GM21390 (cell line): ENCODE data around the gene GAD1.
A peak's percentile ranks its signal among the peaks of the same experiment; 100 is the strongest.

ENCODE experiments used
- ATAC-seq: cut with Tn5 transposase; IDR thresholded peaks from one replicate; pipeline ENCODE4 v1.9.1; 2021; ENCODE audit not compliant: unreplicated experiment

GAD1 gene

DNA sequence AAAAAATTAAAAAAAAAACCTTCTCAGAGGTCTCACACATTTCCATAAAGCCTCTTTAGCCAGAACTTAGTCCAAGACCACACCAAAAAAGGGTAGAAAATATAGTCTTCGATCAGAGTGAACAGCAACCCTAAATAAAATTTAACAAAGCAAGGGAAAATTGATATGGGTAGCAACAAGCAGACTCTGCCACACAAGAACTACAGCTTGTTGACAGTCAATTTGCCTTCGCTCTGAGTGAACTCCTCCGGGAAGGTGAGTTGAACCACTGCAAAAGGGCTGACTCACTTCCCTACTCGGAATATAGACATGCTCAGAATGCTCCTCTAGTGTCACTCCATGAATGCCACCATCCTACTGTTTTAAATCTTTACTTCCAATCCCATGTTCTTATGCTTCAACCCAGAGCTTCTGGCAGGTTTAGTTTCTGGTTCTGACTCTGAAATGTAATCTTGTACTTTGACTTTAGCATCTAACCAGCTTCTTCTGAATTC lies 24.1 kb downstream of the GAD1 start:
- no peak for ATAC-seq

DNA sequence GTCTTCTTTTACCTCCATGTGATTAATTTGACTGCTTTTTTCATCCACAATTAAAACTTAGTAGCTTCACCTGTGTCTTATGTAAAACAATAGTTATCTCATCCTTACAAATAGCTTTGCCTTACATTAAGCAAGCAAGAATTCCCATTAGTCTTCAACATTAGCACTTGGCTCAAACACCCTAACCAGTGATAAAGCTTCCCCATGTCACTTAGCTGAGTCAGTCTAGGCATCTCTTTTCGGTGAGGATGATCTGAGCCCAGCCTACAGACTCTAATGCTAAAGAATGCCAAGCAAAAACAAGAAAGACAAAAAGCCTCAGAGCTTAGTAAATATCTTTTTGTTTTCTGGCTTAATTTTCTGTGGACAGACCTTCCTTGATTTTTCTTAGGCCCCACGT lies 26.1 kb downstream of the GAD1 start:
- no peak for ATAC-seq

DNA sequence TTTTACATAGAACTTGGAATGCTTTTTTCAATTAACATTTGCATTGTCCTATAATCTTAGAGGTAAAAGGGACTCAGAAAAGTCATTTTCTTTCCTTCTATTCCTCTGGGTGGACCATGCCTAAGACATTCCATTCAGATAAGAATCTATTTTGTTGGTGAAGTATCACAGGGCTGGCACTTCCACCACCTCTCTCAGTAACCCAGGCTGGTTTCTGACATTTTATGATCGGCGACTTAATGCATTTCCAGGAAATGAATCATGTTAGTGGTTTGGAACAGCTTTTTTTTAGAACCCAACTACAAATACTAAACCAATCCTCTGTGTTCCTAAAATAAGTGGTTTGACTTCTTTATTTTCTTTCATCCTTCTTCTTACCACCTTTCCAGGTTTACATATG lies 27.0 kb downstream of the GAD1 start:
- no peak for ATAC-seq

DNA sequence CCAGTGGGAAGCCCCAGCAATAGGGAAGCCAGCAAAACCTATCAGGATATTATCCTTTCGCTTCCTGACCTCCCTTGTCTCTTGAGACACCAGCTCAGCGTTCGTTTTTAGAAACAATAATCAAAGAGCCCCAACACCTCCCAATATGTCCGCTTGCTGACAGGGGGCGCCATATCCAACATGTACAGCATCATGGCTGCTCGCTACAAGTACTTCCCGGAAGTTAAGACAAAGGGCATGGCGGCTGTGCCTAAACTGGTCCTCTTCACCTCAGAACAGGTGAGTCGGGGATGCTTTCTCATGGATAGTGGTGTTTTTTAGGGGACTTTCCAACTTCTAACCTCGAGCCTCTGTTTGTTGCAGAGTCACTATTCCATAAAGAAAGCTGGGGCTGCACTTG lies 28.7 kb downstream of the GAD1 start:
- ATAC-seq = no peak

DNA sequence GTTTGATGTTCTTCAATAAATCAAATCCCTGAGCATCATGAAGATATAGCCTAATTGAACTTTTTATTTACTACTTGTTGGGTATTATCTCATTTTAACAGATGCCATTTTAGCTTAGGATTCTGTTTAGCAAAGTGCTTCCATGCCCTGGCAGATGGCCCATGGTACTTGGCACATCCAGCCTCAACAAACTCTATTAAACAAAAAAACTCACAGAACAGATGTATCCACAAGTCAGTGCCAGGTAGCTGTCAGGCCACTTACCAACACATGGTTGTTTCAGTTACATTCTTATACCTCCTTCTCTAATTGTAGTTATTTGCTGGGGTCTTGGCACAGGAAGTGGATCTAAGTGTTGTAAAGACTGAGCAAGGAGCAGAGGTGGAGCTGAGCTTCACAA lies 29.6 kb downstream of the GAD1 start:
- no peak for ATAC-seq

DNA sequence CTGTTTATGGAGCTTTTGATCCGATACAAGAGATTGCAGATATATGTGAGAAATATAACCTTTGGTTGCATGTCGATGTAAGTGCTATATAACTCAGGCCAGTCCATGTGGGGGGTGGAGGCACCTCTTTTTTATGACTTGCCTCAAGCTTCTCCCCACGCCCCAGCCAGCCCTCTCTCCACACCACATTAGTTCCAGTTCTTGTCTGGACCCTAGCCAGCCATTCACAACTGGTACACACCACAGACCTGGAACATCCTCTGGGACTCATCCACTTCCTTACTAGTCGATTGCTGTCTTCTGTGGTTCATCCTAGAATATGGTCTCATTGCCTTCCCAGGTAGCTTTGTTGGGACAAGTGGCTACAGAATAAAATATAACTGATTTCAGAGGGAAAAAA lies 31.0 kb downstream of the GAD1 start:
- no peak for ATAC-seq

DNA sequence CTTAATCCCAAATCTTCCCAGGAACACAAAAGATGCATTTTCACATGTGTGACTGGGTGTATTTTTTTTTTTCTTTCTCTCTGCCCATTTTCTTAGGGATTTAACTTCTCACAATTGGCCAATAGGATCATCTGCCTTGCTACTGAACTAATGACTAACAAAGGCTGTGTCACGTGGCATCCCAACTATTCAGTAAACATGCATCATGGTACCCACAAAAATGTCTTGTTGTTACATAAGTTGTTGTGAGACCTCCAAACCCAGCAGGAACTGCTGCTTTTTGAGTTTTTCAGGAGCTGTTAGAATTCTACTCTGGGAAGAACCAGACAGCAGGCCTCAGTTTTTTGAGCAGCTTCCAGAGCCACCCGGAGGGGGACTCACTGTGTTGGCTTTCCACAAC lies 31.9 kb downstream of the GAD1 start:
- no peak for ATAC-seq

DNA sequence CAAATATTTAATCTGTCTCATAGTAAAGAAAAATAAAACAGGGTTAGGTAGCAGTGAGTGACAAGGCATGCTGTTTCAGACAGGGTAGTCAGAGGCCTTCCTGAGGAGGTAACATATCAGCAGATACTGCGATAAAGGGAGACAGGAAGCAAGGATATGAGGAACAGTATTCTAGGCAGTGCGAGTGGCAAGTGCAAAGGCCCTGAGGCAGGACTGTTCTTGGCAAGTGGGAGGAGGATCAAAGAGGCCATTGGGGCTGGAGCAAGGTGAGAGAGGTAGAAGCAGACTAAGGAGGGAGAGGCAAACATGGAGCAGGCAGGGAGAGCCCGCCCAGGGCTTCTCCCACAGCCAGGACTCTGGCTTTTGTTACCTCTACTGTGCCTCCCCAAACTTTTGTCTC lies 33.6 kb downstream of the GAD1 start:
- ATAC-seq = no peak

DNA sequence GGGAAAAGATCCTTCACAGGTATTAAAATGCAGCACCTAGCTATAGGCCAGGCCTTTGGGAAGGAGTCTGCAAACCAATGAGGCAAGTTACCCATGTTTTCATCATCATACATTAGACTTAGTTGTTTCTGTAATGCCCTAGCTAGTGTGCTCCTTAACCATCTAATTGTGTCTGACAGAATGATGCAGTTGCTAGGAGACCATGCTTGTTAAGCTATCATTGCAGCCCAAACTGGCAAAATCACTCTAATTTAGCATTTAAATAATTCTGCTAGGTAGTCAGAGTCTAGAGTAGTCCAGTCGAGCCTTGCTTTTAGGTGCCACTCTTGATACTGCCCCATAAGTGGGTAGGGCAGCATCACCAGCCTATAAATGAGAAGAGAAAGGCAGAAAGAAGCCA lies 34.9 kb downstream of the GAD1 start:
- no peak for ATAC-seq

DNA sequence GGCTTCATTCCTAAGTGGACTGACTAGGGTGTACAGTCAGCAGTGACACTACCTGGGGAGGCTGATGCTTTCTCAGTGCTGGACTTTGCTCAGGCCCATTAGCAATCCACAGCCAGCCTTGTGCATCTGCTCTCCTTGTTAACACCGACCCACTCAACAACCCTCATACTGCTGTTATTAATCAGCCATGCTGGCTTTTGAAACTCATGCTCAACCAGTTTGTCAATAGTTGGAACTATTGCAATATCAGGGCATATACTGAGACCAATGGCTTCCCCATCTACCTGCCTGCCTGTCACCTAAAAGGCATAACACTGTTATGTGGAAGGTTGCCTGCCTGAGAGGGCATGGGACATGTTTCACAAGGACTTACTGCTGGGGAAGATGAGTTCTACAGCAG lies 39.4 kb downstream of the GAD1 start:
- ATAC-seq = no peak

DNA sequence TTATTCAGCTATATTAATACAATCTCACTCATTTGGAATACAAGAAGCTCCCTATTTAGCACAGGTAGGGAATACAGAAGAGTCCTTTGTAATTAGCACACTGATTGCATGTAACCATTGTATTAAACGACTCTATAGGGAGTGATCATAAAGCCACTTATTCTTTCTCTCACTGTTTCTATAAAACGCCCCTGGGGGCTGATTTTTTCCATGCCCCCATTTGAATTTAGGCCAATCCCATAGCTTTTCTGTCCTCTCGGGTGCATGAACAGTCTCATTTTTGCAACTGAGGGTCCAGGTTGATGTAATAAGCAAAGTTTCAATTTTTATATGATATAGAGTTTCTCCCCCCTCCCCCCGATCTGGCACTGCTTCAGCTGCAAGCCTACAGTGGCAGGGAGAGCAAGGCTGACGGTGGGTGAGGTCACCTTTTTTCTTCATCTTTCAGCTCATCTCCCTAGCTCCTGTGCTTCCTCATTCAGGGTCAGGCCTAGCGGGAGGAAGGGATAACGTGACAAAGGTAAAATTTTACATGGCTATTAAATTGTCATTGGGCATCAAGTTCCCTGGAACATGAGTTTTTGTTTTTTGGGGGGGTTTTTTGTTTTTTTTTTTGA lies 45.7 kb downstream of the GAD1 start:
- ATAC-seq = no peak

DNA sequence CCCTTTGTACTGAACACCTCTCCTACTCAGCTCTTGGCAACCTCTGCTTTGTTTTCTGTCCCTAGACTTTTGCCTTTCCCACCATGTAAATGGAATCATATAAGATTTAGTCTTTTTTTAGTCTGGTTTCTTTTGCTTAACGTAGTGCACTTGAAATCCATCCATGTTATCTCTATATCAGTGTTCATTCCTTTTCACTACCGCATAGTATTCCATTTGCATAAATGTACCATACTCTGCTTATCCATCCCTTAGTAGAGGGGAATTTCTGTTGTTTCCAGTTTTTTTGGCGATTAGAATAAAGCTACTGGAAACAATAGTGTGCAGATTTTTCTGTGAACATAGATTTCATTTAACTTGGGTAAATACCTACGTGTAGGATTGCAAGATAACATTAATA lies 46.4 kb downstream of the GAD1 start:
- ATAC-seq = no peak

DNA sequence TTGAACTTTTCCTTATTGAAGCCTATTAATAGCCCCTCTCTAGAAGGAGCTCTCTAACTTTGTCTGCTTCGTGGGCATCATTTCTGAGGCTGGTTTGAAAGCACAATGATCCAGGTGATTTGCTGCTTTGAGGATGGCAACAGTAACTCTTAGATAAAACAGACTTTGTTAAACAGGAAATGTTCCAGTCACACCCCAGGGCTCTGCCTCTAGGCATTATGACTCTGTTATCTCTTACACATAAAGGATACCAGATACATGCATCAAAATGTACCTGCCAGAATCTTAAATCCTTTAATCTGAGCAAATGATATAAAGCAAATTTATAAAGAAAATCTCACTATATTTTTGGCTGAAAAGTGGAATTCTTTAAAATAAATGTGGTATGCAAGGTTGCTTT lies 52.3 kb downstream of the GAD1 start:
- no peak for ATAC-seq

DNA sequence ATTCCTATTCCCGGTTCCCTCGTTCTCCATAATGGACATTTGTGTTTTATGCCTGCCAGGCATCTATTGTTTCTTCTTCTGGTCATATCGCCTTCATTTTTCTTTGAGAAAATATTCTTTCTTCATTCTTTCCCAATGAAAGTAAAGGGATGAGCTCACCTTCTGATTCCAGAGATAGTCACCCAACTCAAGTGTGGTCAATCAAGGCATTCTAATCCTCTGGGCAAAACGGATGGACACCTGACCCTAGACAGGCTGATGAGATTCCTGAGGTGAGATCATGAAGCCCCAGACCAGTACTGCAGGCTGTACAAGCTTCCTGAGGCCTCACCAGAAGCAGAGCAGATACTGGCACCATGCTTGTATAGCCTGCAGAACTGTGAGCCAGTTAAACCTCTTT lies 52.8 kb downstream of the GAD1 start:
- no peak for ATAC-seq

DNA sequence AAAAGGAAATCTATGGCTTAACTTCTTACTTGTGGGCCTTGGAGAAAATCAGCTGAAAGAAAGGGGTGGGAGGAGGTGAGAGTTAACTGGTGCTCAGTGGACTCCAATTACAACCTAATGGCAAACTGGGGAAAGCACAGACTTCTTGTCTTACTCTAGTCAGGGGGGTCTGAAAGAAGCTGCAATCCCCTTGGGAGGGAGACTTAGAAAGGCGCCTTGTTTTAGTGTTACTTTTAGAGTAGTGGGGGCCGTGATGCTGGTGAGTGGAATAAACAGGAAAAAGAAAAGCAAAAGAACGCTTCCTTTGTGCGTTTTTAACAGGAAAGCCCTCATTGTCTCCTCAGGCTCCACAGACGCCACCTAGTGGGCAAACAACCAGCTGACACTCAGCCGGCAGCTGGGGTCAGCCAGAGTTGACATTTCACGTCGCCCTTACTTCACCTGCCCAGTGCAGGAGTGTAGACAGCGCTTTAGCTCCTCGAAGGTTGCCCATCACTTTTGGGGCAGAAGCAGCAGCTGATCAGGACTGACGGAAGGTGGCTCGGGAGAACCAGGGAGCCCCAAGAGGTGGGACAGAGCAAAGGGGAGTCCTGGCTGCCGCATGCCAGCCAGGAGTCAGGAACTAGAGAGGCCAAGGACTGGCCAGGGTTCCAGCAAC lies 56.5 kb downstream of the GAD1 start:
- ATAC-seq = peak; percentile 90

DNA sequence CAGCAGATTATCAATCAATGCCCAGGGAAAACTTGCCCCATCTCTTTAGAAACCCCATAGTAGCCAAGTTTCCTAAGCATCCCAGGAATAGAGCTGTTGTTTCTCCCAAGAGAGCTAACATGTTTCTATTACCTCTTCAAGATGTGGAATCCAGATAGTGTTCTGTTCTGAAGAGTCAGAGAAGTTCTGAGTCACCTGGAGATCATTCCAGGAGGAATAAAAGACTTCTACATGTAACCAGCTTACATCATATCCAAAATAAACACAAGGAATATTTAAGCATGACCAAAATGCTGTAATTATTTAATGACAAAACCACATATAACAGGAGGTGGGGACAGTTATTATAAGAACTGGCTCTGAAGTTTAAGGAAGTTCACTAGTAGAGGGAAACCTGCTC lies 61.4 kb downstream of the GAD1 start:
- no peak for ATAC-seq

DNA sequence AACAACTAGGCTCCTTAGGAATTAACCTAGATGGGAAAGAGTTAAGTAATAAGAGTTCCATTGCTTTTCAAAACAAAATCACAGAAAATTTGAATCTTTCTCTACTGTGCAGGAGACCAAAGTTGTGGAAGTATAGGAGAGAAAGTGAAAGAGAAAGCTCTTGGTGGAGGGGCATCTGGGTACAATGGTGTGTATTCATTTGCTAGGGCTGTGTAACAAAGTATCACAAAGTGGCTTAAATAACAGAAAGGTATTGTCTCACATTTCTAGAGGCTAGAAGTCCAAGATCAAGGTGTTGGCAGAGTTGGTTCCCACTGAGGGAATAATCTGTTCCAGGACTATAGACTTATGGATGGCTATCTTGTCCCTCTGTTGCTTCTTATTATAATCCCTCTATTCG lies 61.8 kb downstream of the GAD1 start:
- ATAC-seq = no peak

DNA sequence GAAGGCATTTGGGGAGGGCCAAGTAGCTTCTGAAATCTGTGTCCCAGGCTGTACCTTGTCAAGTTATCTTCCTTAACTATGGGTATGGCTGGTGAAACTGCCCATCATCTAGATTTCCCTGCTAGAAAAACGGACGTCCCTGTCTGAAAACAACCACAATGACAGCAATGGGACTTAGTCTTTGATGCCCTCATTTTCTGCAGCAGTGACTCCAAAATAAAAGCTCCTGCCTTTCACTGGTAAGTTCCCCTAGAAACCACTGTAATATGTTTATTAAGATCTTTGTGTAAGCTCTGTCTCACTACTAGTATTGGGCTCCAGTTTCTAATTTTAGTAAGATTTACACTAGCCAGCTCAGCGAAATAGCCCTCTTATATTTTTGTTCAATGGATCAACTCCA lies 65.2 kb downstream of the GAD1 start:
- no peak for ATAC-seq

DNA sequence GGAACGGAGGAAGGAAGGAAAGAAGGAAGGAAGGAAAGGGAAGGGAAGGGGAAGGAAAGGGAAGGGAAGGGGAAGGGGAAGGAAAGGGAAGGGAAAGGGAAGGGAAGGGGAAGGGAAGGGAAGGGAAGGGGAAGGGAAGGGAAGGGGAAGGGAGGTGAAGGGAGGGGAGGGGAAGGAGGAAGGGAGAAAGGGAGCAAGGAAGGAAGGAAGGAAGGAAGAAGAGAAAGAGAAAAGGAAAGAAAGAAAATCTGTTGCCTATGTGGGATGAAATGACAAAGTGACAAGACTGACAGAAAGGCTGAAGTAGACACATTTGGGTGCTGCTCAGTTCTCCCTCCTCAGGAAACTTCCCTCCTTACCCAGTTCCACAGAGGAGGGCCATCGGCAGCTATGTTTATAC lies 66.1 kb downstream of the GAD1 start:
- no peak for ATAC-seq

DNA sequence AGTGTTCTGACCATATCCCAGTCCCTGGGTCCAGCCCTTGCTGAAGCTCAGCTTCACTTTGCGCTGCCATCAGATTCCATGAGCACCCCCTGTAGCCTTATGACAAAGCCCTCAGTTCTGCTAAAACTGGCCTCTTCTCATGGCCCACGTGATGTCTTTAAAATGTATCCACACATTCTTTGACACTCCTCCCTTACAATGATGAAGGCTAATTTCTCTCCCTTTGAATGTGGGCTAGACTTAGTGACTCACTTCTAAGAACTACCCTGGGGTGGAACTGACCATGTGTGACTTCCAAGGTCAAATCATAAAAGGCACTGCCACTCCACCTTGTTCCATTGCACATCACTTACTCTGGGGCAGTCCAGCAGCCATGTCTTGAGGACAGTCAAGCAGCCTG lies 67.0 kb downstream of the GAD1 start:
- ATAC-seq = no peak

DNA sequence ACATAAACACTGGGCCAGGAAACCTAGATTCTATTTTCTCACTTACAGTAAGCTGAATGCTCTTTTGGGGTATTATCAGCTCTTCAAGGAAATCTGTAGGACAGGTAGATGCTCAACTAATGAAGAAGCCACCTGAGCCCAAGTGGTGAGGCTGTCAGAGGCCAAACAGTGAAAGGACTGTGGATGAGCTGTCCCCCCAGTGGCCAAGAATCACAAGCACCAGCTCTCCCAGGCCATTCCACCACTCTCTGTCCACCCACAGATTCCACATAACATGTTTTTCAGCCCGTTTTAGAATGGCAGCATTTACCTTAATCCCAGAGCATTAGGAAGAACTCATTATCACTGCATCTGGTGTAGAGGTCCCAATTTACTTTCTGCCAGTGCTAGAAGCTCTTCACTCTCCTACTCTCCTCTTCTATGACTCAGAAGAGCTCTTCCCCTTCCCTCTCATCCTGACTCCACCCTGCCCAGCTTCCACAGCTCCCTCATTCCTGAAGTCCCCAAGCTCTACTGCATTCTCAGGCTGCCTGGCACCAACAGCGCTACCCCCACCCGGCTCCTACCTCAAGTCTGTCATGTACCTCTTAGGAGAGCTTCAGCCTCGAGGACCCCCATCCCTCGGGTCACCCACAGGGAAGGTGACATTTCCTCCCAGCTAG lies 68.6 kb downstream of the GAD1 start:
- ATAC-seq = no peak

DNA sequence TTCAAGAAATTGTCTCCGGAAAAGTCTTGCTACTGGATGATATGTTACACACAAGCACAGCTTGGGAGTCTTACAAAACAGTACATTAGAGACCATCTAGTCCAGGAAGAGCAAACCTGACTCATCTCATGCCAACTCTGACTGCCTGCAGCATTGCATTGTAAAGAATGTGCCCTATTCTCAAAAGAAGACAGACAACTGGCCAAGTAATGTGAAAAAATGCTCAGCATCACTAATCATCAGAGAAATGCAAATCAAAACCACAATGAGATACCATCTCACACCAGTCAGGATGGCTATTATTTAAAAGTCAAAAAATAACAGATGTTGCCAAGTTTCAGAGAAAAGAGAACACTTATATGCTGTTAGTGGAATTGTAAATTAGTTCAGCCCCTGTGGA lies 69.7 kb downstream of the GAD1 start:
- no peak for ATAC-seq

DNA sequence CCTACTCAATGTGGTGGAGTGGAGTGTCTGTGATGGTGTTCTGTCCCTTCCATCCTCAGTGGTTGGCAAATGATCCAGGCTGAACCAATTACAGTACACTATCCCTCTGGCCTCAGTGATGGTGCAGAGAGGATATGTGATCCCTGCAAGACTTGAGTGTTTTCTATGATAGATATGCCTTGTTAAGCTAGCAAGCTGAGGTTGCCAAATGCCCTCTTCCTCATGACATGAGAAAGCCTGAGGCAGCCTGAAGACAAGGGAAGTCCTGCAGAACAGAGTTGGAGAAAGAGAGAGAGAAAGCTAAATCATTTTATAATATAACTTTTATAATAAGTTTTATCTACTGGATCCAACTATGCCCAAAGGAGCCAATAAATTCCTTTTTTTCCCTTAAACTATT lies 70.8 kb downstream of the GAD1 start:
- no peak for ATAC-seq
